HG03521 (cell line): ENCODE results near the gene MB21D2.
A peak's percentile ranks its signal among the peaks of the same experiment; 100 is the strongest.
"Not testable (repeated sequence)": the region's sequence is repeated elsewhere in the genome, so short reads cannot be mapped to it uniquely, and the experiment has no call there.

Experiments
- ATAC-seq: cut with Tn5 transposase; IDR thresholded peaks from one replicate; pipeline ENCODE4 v1.9.1; 2021; ENCODE audit warnings: mild to moderate bottlenecking, moderate library complexity; ENCODE audit not compliant: unreplicated experiment

Gene MB21D2

GRCh38 chr3:192862408-192863090 lies 55.1 kb downstream of the MB21D2 start:
- no peak for ATAC-seq

DNA sequence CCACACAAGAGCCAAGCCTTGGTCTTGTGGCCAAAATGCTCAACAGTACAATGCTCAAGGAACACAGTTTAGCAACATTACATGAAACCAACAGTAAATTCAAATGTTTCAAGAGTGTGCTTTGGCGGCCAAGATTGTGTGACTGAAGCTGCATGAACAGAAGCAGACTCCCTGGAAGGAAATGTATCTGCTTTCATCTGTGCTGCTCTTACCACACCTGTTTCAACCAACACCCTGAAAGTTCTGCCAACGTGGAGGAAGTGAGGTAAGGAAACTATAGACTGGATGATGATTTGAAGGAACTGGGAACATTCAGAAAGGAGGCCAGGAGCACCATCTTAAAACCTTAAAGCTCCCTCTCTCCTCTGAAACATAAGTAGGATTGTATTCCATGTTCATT lies 55.7 kb downstream of the MB21D2 start:
- ATAC-seq, result no peak

- no peak for ATAC-seq
Measured at GRCh38 chr3:192860454-192860853, 57.2 kb downstream of the MB21D2 start.

DNA sequence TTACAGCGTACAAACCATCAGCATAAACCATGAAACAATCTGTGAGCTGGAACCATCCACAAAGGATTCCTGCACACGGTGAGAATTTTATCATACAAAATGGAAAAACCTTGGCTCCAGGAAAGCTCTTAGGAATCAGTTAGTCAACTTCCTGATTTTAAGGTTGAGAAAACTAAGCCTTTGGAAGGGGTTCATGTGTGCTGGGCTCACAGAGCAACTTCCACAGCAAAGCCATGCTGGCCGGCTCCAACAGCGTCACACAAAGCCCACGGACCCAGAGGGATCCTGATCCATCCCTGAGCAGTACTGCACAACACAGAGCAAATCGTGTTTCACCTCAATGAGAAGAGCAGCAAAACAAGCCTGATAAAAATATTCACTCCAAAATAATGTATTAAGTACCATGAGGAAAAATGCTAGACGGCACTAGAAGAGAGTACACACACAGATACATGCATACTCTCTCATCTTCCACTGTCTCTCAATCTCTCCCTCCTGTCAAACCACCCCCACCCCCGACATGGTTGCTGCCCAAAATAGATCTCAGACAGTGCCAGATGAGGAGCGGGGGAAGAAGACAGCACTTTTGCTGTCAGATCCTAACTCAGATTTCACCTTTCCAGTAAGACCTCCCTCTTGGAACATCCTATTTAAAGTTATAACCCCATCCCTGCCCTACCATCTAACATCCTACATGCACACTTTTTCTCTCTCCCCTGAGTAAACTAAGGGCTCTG lies 58.6 kb downstream of the MB21D2 start:
- ATAC-seq, result no peak

GRCh38 chr3:192857260-192857661 lies 60.4 kb downstream of the MB21D2 start:
- ATAC-seq, result no peak

- no peak for ATAC-seq
Measured at GRCh38 chr3:192855434-192855833, 62.2 kb downstream of the MB21D2 start.

GRCh38 chr3:192851821-192852372 lies 65.8 kb downstream of the MB21D2 start:
- ATAC-seq, result no peak

DNA sequence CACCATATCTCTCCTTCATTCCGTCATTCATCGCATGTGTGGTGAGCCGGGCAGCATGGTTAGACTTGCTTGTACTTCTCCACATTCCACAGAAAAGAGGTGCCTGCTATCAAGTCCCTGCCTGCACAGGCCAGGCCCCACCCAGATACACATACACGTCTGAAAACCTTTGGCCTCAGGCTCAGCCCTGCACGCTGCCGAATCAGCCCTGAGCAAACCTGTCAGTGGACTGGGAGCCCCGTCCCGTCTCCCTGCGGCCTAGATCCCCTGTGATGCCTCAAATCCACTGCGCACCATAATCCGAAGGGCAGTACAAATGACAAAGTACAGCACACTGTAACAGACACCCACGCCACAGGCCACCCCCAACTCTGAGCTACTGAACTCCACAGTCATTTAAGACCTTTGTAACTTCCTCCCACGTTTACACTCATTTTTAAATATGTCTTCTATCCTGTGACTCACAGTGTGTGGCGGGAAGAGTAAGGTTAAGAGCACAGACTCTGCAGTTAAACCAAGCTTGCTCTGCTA lies 67.1 kb downstream of the MB21D2 start:
- peak; percentile 75 for ATAC-seq

- not testable (repeated sequence) for ATAC-seq
Measured at GRCh38 chr3:192849821-192850220, 67.8 kb downstream of the MB21D2 start.

DNA sequence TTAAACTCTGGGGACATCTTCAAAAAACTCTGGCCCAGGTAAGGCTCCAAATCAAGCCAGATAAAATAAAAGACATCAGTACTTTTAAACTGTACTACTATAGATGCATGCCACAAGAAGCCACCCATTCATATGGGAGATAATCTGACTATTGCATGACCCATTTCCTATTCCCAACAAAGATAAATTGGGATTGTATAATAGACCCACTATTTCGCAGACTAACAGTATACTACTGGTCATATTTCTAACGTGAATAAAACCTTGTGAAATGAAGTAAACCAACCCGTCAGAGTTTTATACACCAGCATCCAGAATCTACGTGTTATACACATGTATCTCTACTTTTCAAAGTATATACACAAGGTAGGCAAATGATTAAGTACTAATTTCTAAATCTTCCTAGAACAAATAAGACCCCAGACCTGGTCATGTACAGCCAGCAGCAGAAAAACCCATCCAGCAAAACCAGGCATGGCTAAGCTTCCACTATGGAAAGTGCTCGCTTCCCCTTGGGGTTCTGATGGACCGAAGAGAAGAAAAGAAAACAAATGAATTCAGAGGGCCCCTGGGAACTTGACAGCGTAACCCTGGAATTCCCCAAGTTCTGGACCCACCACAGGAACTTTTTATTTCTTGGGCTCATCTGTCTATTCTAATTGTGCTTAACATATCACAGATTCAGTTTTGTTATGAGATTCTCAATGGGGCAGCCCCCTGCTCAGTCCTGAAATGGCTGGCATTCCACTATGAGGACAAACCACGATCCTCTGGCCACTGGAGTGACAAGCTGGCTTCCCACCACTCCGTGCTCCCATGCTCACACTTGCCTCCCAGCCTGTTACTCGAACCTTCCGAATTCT lies 69.1 kb downstream of the MB21D2 start:
- no peak for ATAC-seq

DNA sequence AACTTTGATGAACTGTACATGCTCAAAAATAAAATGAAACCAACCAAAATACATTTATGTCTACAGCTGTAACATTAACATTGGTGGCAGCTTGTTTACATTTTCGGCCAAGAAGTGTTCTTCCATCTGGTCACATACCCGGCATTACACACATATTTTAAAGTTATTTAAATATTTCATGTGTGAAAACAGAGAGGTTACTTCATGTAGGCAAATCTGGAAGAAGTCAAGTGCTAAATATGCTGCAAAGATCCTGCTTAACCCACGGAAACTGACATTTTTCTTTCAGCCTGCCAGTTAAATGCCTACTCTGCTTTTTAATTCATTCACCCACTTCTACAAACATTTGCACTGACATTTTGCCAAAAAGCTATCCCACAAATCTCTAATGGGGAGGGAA lies 69.7 kb downstream of the MB21D2 start:
- ATAC-seq, result no peak

DNA sequence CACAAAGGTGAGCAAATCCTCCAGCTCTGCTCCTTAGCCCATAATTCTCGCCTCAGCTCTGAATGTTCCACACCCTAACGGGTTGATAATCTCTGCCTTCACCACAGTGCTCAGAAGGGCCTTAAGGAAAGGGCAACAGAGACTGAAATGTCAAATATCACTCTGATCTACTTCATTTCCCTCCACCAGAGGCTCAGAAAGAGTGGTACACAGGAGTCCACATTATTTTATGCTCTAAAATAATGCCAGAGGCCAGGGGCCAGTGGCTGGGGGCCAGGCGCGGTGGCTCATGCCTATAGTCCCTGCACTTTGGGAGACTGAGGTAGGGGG lies 72.2 kb downstream of the MB21D2 start:
- no peak for ATAC-seq

DNA sequence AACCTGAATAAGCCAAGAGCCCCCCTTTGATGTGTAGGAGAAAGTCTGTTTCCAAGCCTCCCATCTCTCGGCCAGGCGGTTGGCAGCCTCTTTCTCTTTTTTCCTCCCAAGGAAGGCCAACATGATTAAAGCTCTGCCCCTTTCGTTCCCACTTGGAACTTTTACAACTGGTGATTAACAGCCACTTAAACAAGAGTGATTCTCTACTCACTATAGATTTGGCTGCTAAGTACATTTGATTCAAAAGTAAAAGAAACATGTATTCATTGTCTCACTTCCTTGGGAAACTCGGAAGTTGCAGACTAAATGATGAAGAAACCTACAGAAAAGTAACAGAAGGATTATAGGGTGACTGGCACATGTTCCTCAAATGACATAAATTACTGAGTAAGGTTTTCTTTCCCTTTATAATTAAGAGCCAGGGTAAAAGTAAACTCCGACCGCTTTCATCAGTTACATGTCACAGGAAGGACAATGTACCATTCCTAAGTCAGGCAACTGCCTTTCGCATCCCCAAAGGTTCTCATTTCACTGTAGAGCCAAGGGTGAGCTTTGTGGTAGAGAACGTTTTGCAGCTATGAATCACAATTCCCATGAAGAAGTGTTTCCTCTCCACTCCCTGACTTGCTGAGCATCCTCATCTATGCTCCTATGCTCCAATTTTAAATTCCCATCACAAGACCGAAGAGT lies 72.7 kb downstream of the MB21D2 start:
- ATAC-seq, result no peak

DNA sequence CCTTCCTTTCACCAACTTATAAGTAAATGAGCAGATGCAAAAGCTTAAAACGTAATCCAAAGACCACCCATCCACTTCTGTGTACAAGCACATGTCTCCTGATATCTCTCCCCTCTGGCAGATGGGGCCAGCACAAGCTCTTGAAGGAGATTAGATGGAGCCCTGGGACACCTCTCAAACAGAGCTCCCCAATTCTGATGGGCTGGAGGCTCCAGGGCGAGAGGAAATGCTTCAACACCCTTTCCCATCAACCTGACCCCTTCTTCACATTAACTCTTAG lies 73.2 kb downstream of the MB21D2 start:
- no peak for ATAC-seq

GRCh38 chr3:192843723-192844485 lies 73.8 kb downstream of the MB21D2 start:
- ATAC-seq, result no peak

DNA sequence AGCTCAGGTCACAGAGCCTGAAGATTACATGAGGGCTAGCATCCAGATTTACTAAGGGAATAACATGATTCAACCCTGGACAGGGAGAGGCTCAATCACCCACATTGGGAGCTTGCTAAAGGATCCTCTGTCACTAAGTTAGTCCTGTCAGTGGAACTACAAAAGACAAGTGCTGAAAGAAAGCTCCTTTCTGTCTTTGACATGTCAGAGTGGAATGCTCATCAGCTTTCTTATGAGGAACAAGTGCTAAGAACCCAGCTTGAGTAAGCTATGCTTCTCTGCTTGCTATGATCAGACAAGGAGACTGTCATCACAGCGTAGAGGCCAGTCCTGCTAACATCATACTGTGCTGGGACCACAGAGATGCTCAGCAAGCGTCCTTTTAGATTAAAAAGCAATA lies 74.5 kb downstream of the MB21D2 start:
- ATAC-seq, result no peak

DNA sequence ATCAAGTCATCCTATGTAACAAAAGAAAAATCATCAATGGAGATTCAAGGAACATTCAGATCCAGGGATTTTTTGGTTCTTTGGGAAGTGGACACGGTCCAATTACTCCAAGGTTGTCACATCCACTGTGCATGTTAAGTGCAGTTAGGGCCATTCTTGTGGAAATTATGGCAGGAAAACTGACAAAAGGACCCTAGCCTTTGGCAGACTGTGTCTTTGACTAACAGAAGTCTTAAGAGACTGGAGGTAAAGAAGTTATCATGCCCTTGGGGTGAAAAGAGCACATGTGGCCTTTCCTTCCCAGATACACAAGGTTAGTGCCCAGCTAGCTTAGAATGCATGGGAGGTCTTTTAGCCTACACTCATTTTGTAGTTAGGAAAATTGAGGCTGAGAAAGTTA lies 74.9 kb downstream of the MB21D2 start:
- ATAC-seq, result no peak

DNA sequence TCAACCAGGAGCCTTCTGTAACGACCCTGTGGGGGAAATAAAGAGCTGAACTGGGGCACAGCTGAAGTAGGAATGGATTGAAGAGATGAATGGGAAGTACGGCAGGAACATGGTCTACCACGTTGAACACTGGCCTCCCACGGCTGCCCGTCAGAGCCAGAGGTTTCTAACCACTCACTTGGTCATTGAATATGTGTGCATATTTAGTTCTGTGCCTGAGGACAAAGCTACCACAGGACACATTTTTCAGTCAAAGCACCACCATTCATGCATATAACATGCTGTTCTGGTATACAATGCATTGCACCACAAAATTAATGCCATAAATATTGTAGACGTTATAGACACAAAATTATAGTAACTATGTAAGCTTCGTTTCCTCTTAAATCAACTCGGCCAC lies 75.5 kb downstream of the MB21D2 start:
- ATAC-seq, result no peak

- no peak for ATAC-seq
Measured at GRCh38 chr3:192841428-192841827, 76.2 kb downstream of the MB21D2 start.

GRCh38 chr3:192840143-192840836 lies 77.4 kb downstream of the MB21D2 start:
- ATAC-seq, result no peak
